HL-60/S4 treated with phorbol 12-myristate 13-acetate at 8.2 ng/mL for 4 days and 3 days (cell line): ENCODE results near the gene OGFOD2.

ENCODE experiments used
- in situ Hi-C: fragments of 300-500 bp; cut with MboI; formaldehyde crosslinking; loops from 2 replicates; pipeline ENCODE4 v1.15.0; 2022; ENCODE audit warnings: low sequenced_read_pairs

Gene OGFOD2

GRCh38 chr12:122951406-122951805, 23.6 kb upstream of the OGFOD2 start:
- in situ Hi-C loops = loop anchor here (10.0 kb wide), 1 partner anchor 77 kb away; no protein-coding TSS in a partner anchor

GRCh38 chr12:122951979-122952892, 22.8 kb upstream of the OGFOD2 start:
- in situ Hi-C loops = loop anchor here (10.0 kb wide), 1 partner anchor 77 kb away; no protein-coding TSS in a partner anchor

- in situ Hi-C loops = loop anchor here (10.0 kb wide), 1 partner anchor 80 kb away; no protein-coding TSS in a partner anchor
These were observed 19.9 kb upstream of the OGFOD2 start for GRCh38 chr12:122955156-122955555.

- in situ Hi-C loops = loop anchor here (10.0 kb wide), 1 partner anchor 81 kb away; no protein-coding TSS in a partner anchor
These were observed 19.0 kb upstream of the OGFOD2 start for GRCh38 chr12:122956035-122956434.

GRCh38 chr12:122958198-122958888, 16.7 kb upstream of the OGFOD2 start:
- in situ Hi-C loops = loop anchor here (10.0 kb wide), 1 partner anchor 84 kb away; no protein-coding TSS in a partner anchor

- in situ Hi-C loops = loop anchor here (10.0 kb wide), 1 partner anchor 85 kb away; no protein-coding TSS in a partner anchor
These were observed 15.4 kb upstream of the OGFOD2 start for GRCh38 chr12:122959566-122960192.

- in situ Hi-C loops = no loop called here
These were observed 14.9 kb upstream of the OGFOD2 start for GRCh38 chr12:122960193-122960569.

GRCh38 chr12:122961531-122962329, 13.3 kb upstream of the OGFOD2 start:
- in situ Hi-C loops = no loop called here

- in situ Hi-C loops = no loop called here
These were observed 11.1 kb upstream of the OGFOD2 start for GRCh38 chr12:122963941-122964265.

- in situ Hi-C loops = no loop called here
These were observed 10.4 kb upstream of the OGFOD2 start for GRCh38 chr12:122964439-122965257.

- in situ Hi-C loops = no loop called here
These were observed 9.7 kb upstream of the OGFOD2 start for GRCh38 chr12:122965321-122965751.

GRCh38 chr12:122965851-122966742, 8.9 kb upstream of the OGFOD2 start, which contains the start of gene ABCB9:
Gene ABCB9, minus strand, starts transcription at chr12:122966463. Its CDS starts 6,228 bp downstream, at chr12:122960235.
- in situ Hi-C loops = no loop called here

GRCh38 chr12:122966743-122967550, 8.1 kb upstream of the OGFOD2 start:
- in situ Hi-C loops = no loop called here

GRCh38 chr12:122968104-122968503, 6.9 kb upstream of the OGFOD2 start:
- in situ Hi-C loops = no loop called here

- in situ Hi-C loops = no loop called here
These were observed 5.4 kb upstream of the OGFOD2 start for GRCh38 chr12:122969676-122970075.

- in situ Hi-C loops = no loop called here
These were observed 661 bp upstream of the OGFOD2 start for GRCh38 chr12:122974274-122974891.
